Measurements from ENCODE around the gene MMP23B.

DNA sequence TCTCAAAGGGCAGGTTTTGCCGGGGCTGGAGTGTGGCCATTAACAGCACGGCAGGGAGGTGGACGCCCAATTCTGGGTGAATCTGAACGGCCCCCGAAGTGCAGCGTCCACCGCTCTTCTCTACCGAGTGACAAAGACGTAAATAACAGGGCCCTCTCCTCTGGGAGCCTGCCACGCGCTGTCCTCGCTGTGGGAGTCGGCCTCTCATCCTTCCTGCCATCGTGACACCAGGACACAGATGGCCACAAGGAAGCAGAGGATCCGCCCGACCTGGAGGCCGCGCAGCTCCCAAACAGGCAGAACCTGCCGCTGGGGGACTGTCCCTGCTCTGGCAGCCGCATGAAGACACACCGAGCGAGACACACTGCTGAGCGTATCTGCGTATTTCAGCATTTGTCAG lies 38.9 kb downstream of the MMP23B start:
- TF ChIP-seq POLR2A (IDR thresholded peaks at IDR 0.05) (no peak), EP300 (IDR thresholded peaks at IDR 0.05) (no peak)

Measured in sigmoid colon (tissue), 4 donors.